Gastroesophageal sphincter (tissue), 3 donors: ENCODE data around the gene TRMT10C.

ENCODE experiments used
- EP300 ChIP-seq: sonication (generic); formaldehyde crosslinking; IDR thresholded peaks from one replicate; pipeline ENCODE4 v1.6.1; 2017; ENCODE audit warnings: antibody characterized with exemption, mild to moderate bottlenecking
- POLR2A ChIP-seq, 2 donors: fragments of 450-650 bp; IDR thresholded peaks; one replicate each; pipeline ENCODE4 v1.6.1; 2017; ENCODE audit warnings: antibody characterized with exemption in 2 of 2, mild to moderate bottlenecking in 2 of 2, moderate library complexity in 1 of 2
- POLR2AphosphoS5 ChIP-seq: sonication (generic); formaldehyde crosslinking; IDR thresholded peaks from one replicate; pipeline ENCODE4 v1.6.1; 2017; ENCODE audit warnings: antibody characterized with exemption
- TF ChIP-seq, protein P1 (sequence below), 4 experiments: fragments of 200-600 bp in 2 of 4; fragments of 450-650 bp in 2 of 4; sonication (generic) in 1 of 4; IDR thresholded peaks; one replicate each; pipeline ENCODE4 v1.5.1; 2017 to 2019; ENCODE audit warnings: antibody characterized with exemption in 4 of 4, mild to moderate bottlenecking in 2 of 4, moderate library complexity in 2 of 4

DNA sequence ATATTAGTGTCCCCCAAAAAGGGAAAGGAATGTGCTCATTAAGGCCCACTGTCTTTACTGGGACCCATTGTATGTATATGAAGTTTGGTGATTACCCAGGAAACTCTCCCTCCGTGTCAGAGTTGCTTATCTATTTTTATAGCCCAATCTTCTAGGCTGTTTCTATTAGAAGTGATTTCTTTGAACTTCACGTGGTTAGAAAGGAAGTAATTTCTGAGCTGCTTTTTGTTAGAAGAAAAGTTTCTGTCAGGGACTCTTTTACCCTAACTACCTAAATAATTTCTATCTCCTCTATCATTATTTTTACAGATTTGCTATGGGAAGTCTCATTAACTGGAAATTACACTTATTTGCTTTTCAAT, 31.0 kb upstream of the TRMT10C start:
- TF ChIP-seq, protein P1, sequence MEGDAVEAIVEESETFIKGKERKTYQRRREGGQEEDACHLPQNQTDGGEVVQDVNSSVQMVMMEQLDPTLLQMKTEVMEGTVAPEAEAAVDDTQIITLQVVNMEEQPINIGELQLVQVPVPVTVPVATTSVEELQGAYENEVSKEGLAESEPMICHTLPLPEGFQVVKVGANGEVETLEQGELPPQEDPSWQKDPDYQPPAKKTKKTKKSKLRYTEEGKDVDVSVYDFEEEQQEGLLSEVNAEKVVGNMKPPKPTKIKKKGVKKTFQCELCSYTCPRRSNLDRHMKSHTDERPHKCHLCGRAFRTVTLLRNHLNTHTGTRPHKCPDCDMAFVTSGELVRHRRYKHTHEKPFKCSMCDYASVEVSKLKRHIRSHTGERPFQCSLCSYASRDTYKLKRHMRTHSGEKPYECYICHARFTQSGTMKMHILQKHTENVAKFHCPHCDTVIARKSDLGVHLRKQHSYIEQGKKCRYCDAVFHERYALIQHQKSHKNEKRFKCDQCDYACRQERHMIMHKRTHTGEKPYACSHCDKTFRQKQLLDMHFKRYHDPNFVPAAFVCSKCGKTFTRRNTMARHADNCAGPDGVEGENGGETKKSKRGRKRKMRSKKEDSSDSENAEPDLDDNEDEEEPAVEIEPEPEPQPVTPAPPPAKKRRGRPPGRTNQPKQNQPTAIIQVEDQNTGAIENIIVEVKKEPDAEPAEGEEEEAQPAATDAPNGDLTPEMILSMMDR (IDR thresholded peaks at IDR 0.05) = no peak
- TF ChIP-seq POLR2A (IDR thresholded peaks at IDR 0.05) (no peak), EP300 (no peak), POLR2AphosphoS5 (no peak)
